GM12878 (cell line): Measurements from ENCODE around the gene PARD6A.

Source experiments
- BCL11A ChIP-seq: IDR thresholded peaks from 2 replicates; pipeline ENCODE4 v1.6.1; 2011; ENCODE audit warnings: low read depth, low read length
- PBX3 ChIP-seq: IDR thresholded peaks from 2 replicates; pipeline ENCODE4 v1.6.1; 2011; ENCODE audit warnings: mild to moderate bottlenecking, low read depth, low read length, moderate library complexity; ENCODE audit not compliant: insufficient replicate concordance
- RB1 ChIP-seq: fragments of 450-650 bp; formaldehyde crosslinking; IDR thresholded peaks from 2 replicates; pipeline ENCODE4 v1.6.1; 2017; ENCODE audit warnings: mild to moderate bottlenecking, borderline replicate concordance
- SUZ12 ChIP-seq: fragments of 200-600 bp; sonication (generic); IDR thresholded peaks from one replicate; pipeline ENCODE4 v1.6.1; 2018; ENCODE audit warnings: antibody characterized with exemption, mild to moderate bottlenecking; ENCODE audit not compliant: unreplicated experiment
- ZNF274 ChIP-seq: IDR thresholded peaks from one replicate; pipeline ENCODE4 v1.8.0; 2011; ENCODE audit not compliant: insufficient read length, insufficient read depth

- TF ChIP-seq SUZ12 (no peak), RB1 (no peak), BCL11A (no peak), PBX3 (no peak), ZNF274 (no peak)
These were observed 23.1 kb upstream of the PARD6A start for GRCh38 chr16:67637625-67638024.
